Muscle of back (tissue), 11 donors: ENCODE measurements around the gene ITFG2. TPM values are rescaled to one million over a fixed set of nuclear protein-coding genes. Genes with fewer than 3 reads are reported as not detected.
"Not testable (repeated sequence)": the region's sequence is repeated elsewhere in the genome, so short reads cannot be mapped to it uniquely, and the experiment has no call there.

ENCODE experiments used
- DNase-seq, 3 donors: peaks; one replicate each; pipeline versions ENCODE4 v3.0.0 to v3.0.0-alpha.2; 2013
- polyA plus RNA-seq, 10 donors: library from polyadenylated mRNA; unstranded; fragments of 120-200 nt; gene quantifications; one replicate each; pipeline ENCODE4 v1.2.1, GENCODE V29; 2013; ENCODE audit not compliant: insufficient read length in 10 of 10

Gene ITFG2
- polyA plus RNA-seq, 10 donors = 20.8 to 42.6 (median 27.5) TPM

DNA sequence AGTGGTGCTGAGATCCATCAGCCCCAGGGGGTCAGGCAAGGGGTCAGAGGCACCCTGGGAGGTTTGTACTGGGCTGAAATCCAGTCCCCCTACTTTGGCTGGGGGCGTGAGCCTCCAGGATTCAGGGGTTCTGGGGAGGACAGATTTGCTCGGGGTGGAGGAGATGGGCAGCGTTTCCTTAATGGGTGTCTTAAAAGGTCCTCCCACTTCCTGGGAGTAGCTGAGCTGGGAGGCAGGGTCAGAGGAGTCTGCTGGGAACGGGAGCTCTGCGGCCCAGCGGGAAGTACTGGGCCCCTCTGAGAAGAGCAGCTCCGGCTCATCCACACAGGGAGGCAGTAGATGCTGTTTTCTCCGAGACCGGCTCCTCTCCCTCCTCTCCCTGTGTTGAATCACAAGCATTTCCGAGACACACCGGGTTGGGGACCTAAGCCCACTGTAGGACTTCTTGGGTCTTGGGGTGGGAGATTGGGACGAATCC lies 46.5 kb downstream of the ITFG2 start:
- no peak for DNase-seq

DNA sequence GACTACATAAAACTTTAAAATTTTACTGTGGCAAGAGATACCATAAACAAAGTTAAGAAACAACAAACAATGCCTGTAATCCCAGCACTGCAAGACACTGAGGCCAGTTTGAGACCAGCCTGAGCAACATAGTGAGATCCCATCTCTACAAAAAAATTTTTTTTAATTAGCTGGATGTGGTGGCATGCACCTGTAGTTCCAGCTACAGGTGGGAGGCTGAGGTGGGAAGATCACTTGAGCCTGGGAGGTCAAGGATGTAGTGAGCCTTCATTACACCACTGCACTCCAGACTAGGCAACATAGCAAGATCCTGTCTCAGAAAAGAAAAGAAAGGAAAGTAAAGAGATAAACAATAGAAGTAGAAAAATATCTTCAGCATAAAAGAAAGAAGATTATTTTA lies 47.7 kb downstream of the ITFG2 start:
- no peak for DNase-seq

DNA sequence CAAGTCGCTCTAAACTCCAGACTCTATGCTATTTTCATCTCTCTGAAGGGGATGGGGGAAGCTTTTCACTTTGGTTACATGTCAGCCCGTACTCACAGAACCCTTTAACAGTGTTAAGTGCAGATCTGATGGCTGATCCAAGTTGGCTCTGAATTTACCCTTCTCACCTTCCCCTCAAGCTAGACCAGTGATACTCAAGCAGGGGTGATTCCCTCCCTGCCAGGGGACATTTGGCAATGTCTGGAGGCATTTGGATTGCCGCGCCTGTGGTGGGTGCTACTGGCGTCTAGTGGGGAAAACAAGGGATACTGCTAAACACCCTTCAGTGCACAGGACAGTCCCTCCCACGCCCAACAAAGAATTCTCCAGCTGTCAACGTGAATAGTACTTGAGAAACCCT lies 50.4 kb downstream of the ITFG2 start:
- DNase-seq = no peak

DNA sequence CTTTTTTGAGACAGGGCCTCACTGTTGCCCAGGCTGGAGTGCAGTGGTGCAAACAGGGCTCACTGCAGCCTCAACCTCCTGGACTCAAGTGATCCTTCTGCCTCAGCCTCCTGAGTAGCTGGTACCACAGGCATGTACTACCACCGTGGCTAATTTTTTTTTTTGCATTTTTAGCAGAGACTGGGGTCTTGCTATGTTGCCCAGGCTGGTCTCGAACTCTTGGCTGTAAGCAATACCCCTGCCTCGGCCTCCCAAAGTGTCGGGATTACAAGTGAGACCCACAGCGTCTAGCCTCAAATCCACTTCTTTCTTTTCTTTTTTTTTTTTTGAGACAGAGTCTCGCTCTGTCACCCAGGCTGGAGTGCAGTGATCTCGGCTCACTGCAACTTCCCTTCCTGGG lies 50.9 kb downstream of the ITFG2 start:
- DNase-seq = not testable (repeated sequence)

DNA sequence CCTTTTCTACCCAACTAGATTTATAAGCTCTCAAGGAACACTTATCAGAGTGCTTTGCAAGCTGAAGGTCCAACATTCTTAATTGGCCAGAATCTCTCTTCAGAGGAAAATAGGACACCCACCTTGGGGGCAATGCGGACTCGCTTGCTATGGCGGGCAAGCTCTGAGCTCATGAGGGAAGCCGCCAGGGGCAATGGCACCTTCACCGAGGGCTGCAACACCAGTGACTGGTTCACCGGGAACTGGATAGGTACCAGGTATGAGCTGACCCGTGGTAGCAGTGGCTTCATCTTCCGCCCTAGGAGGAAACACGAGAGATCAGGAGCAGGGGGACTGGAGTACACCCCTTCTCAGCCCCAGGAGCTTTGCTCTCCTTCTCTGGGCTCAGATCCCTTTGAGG lies 51.7 kb downstream of the ITFG2 start:
- no peak for DNase-seq

DNA sequence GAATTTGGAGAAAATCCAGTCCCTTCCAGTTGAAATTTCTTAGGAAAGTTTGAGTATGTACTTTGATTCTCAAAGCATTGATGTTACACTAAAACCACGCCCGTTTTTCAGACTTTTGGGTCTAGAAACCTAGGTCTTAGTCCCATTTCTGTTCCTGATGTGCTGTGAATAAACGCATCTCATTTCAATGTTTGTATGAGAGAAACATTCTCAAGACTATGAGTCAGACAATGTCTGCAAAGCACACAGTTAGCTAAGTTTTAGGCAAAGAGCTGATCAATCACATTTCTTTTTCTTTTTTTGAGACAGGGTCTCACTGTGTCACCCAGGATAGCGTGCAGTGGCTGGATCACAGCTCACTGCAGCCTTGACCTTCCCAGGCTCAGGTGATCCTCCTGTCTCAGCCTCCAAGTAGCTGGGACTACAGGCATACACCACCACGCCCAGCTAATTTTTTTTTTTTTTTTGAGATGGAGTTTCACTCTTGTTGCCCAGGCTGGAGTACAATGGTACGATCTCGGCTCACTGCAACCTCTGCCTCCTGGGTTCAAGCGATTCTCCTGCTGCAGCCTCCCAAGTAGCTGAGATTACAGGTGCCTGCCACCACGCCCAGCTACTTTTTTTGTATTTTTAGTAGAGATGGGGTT lies 56.6 kb downstream of the ITFG2 start:
- not testable (repeated sequence) for DNase-seq

Other genes starting within 250 kb of the ITFG2 start
- gene FKBP4, start 17.7 kb upstream of the ITFG2 start, polyA plus RNA-seq = 10 to 100 TPM; 34.6 to 59.0 (median 47.6) TPM
- 1 to 10 TPM; 4.7 to 6.9 (median 5.2) TPM for gene NRIP2, start 22.4 kb downstream of the ITFG2 start, polyA plus RNA-seq
- gene TEX52, start 44.4 kb downstream of the ITFG2 start, polyA plus RNA-seq = 1 to 10 TPM in 3 of 10 donors, under 1 TPM in 7; 0.15 to 1.5 (median 0.63) TPM
- 10 to 100 TPM; 15.0 to 26.1 (median 19.5) TPM for gene FOXM1, start 64.5 kb downstream of the ITFG2 start, polyA plus RNA-seq
- gene RHNO1, start 64.6 kb downstream of the ITFG2 start, polyA plus RNA-seq = 10 to 100 TPM; 15.7 to 28.1 (median 22.4) TPM
- gene TULP3, start 78.2 kb downstream of the ITFG2 start, polyA plus RNA-seq = 10 to 100 TPM; 23.3 to 34.6 (median 25.8) TPM
- gene TEAD4, start 146.7 kb downstream of the ITFG2 start, polyA plus RNA-seq = 10 to 100 TPM; 58.6 to 96.7 (median 85.3) TPM